ENCODE results near the gene UBTD2. TPM values are rescaled to one million over a fixed set of nuclear protein-coding genes. Genes with fewer than 3 reads are reported as not detected.

Gene UBTD2
- total RNA-seq, 2 experiments from 2014 or later, result 2.3 to 2.6 TPM

DNA sequence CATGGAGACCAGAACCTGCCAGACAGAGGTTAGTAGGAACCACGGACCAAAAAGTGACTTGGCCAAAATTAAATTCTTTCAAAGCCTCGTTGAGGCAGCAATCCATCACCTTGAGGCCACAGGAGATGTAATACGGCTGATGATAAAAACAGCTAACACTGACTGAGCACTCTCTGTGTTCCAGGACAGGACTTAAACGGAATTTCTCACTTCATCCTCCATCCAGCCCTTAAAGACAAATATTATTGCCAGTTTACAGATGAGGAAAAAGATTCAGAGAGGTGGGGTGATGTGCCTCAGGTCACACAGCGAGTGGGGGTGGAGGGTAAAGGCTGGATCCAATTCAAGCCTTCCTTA is 120.6 kb downstream of the UBTD2 start:
- peaks cover 72% of the 10 kb centered on the region for H3K4me1 Mint-ChIP-seq (ENCODE audit: low read depth)

DNA sequence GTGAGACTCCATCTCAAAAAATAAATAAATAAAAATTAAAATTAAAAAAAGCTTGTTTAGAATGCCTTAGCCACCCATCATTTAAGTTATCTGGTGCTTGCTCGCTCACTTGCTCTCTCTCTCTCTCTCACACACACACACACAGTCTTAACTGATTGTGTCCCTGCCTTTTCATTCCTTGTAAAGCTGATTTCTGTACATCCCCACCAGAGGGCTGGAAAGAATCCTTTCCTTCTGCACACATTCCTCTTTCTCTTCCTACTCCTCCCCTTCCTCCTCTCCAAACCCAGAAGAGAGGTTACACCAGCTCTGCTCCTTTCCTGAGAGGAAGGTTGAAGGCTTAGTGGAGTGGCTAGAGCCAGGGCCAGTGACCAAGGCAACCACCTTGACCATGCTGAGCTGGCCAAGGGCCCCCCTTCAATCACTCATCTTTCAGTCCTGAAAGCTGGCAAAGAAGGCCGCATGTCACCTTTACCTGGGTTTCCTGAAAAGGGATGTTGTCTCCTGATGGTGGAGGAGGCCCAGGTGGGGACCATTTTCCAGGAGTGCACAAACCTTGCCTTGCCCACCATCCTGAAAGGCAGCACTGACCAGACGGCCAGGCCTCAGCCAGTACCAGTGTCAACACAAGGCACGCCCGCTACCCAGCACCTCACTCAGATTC is 121.1 kb downstream of the UBTD2 start:
- DNase-seq, result no peak
- Mint-ChIP-seq H3K4me3 (no peak overlapping the region), H3K27ac (peak overlapping the region; percentile 50), H3K4me1 (ENCODE audit: low read depth) (peaks cover 67% of the 10 kb centered on the region), H3K9me3 (no peaks in the 10 kb centered on the region), H3K36me3 (ENCODE audit: low read depth) (peaks cover 8% of the 10 kb centered on the region), H3K27me3 (ENCODE audit: low read depth) (no peaks in the 10 kb centered on the region)
- intact Hi-C loops (cut with micrococcal nuclease), result no loop called here
- CTCF ChIA-PET, result interaction anchor here (0.5 to 4.5 kb wide), 5 partner anchors 9 to 50 kb away, joined by 4 to 21 read pairs (median 4); partner anchors contain the start of gene STK10

More for the DNA sequence above, 120.6 kb downstream of the UBTD2 start:
- Mint-ChIP-seq H3K27ac (peak overlapping the region; percentile 36), H3K4me3 (no peak overlapping the region), H3K36me3 (ENCODE audit: low read depth) (peaks cover 8% of the 10 kb centered on the region), H3K27me3 (ENCODE audit: low read depth) (no peaks in the 10 kb centered on the region), H3K9me3 (no peaks in the 10 kb centered on the region)
- intact Hi-C loops (cut with micrococcal nuclease), result no loop called here
- CTCF ChIA-PET, result interaction anchor here (0.5 to 4.5 kb wide), 5 partner anchors 8 to 51 kb away, joined by 4 to 21 read pairs (median 4); partner anchors contain the start of gene STK10
- DNase-seq, result no peak

DNA sequence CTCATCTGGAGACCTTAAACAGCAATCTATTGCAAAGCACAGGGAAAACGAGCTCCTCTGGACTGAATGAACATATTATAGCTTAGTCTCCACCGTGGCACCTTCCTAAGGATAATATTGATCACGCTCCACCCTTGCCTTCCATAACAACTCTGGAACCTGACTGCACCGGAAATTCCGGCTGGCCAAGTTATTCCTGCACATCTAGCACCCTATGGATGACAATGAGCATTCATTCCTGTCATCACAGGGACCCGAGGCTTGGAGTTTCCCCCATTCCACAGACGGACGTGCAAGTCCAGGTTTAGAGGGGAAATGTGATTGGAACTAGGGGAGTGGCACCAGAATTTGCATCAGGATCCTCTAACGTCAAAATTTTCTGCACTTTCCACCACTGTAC is 123.1 kb downstream of the UBTD2 start:
- H3K36me3 Mint-ChIP-seq (ENCODE audit: low read depth), result peaks cover 12% of the 10 kb centered on the region

More for the DNA sequence above, 123.1 kb downstream of the UBTD2 start:
- H3K4me3 Mint-ChIP-seq, result no peak overlapping the region
- CTCF ChIA-PET, result interaction anchor here (0.6 kb wide), 1 partner anchor 222 kb away, joined by 3 read pairs; no protein-coding TSS in a partner anchor
- intact Hi-C loops (cut with micrococcal nuclease), result no loop called here
- no peaks in the 10 kb centered on the region for H3K27me3 Mint-ChIP-seq (ENCODE audit: low read depth)
- H3K9me3 Mint-ChIP-seq, result no peaks in the 10 kb centered on the region
- peaks cover 60% of the 10 kb centered on the region for H3K4me1 Mint-ChIP-seq (ENCODE audit: low read depth)
- peak overlapping the region; percentile 71 for H3K27ac Mint-ChIP-seq
- DNase-seq, result no peak

Other genes with a start within 250 kb of the UBTD2 start
- 10 to 100 TPM; 44.7 to 55.1 TPM for gene STK10, start 95.5 kb downstream of the UBTD2 start, total RNA-seq
- gene EFCAB9, start 89.6 kb downstream of the UBTD2 start, total RNA-seq, result not detected
- gene SH3PXD2B, start 170.8 kb upstream of the UBTD2 start, total RNA-seq, result 1 to 10 TPM; 1.1 to 1.3 TPM

Measured in activated naive CD4-positive, alpha-beta T cell treated with anti-CD3 and anti-CD28 coated beads for 36 hours (primary cell).